ENCODE data around the gene PTGER2. TPM values are rescaled to one million over a fixed set of nuclear protein-coding genes. Genes with fewer than 3 reads are reported as not detected.

Gene PTGER2
- total and polyA plus RNA-seq, 2 of the 8 experiments (the other 6 are each of a cell fraction or from before 2014, with no cell fraction given), result 1.2 TPM

- Histone ChIP-seq H2BK12ac (ENCODE audit: low read depth, low read length) (no peak overlapping the region), H3K23ac (ENCODE audit: insufficient read length) (no peak overlapping the region), H3K23me2 (ENCODE audit: low read depth, low read length) (peaks cover 17% of the 10 kb centered on the region; the same call in 1 of the 2 replicates), H3K14ac (ENCODE audit: insufficient read length) (no peak overlapping the region), H3K56ac (replicated peaks; ENCODE audit: insufficient read length, low read depth, low read length) (no peak overlapping the region), H3K4me2 (ENCODE audit: insufficient read depth in 1 of 2, low read depth in 2 of 2, low read length in 2 of 2) (no peak overlapping the region), H2BK5ac (ENCODE audit: low read depth, low read length) (no peak overlapping the region), H3K4ac (replicated peaks; ENCODE audit: insufficient read length, low read depth, low read length) (no peak overlapping the region), H3K27ac (ENCODE audit: low read depth, low read length) (no peak overlapping the region), H4K8ac (ENCODE audit: extremely low read depth, insufficient read depth, low read length) (no peak overlapping the region), H2AFZ (ENCODE audit: low read length) (no peak overlapping the region), H3K4me3 (ENCODE audit: extremely low read depth in 1 of 4, insufficient read depth in 2 of 4, low read depth in 3 of 4, low read length in 4 of 4) (no peak overlapping the region), H2BK20ac (ENCODE audit: low read length) (no peak overlapping the region), H3K9me3 (ENCODE audit: insufficient read depth in 2 of 2, low read depth in 1 of 2, low read length in 1 of 2) (no peaks in the 10 kb centered on the region), H2AK5ac (ENCODE audit: low read depth, low read length) (no peak overlapping the region), H4K5ac (ENCODE audit: insufficient read length, low read depth, low read length) (no peak overlapping the region), H4K20me1 (replicated peaks in 1 of 2; ENCODE audit: control insufficient read depth in 1 of 2, insufficient read depth in 2 of 2, low read length in 2 of 2) (no peaks in the 10 kb centered on the region), H2BK120ac (replicated peaks; ENCODE audit: low read depth, low read length) (no peak overlapping the region), H2BK15ac (ENCODE audit: low read length) (no peak overlapping the region), H3K79me1 (ENCODE audit: low read depth, low read length) (no peaks in the 10 kb centered on the region), H3K9ac (replicated peaks in 1 of 4; ENCODE audit: extremely low read depth in 1 of 4, low read depth in 3 of 4, low read length in 3 of 4) (no peak overlapping the region), H3K4me1 (replicated peaks in 1 of 4; ENCODE audit: control insufficient read depth in 3 of 4, insufficient read depth in 4 of 4, low read length in 3 of 4) (peaks cover 0 to 14% (median 6%) of the 10 kb centered on the region in 4 experiments; a peak in 6 of 7 replicates), H3K79me2 (ENCODE audit: control insufficient read depth in 1 of 2, insufficient read depth in 2 of 2, low read length in 2 of 2) (no peaks in the 10 kb centered on the region), H3K18ac (ENCODE audit: extremely low read depth, low read length) (no peak overlapping the region), H3K27me3 (replicated peaks in 1 of 4; ENCODE audit: control insufficient read depth in 3 of 4, extremely low read depth in 1 of 4, insufficient read depth in 3 of 4, low read length in 3 of 4) (peaks cover 25 to 49% (median 43%) of the 10 kb centered on the region in 4 experiments), H3K36me3 (ENCODE audit: control insufficient read depth in 2 of 4, insufficient read depth in 4 of 4, low read length in 3 of 4) (no peaks in the 10 kb centered on the region), H4K91ac (replicated peaks; ENCODE audit: insufficient read length, low read length) (no peak overlapping the region)
- ChIA-PET POLR2A (ENCODE audit: partially characterized antibody) (no interaction called here), CTCF (ENCODE audit: partially characterized antibody) (interaction anchor here (1.0 to 1.7 kb wide), 7 partner anchors 9 to 226 kb away, joined by 3 to 7 read pairs (median 4); partner anchors contain the start of gene NID2)
- WGBS, 2 experiments (ENCODE audit: extremely low coverage in 1 of 2, insufficient coverage in 1 of 2, insufficient read length in 1 of 2, insufficient replicate concordance in 2 of 2, low coverage in 1 of 2, low lambda C conversion rate in 2 of 2, missing lambda C conversion rate in 1 of 2), result 94% methylated on average over 8 of the region's 8 CpGs; no CpG with 5 or more reads in 1 of the 2 experiments
- DNase-seq (ENCODE audit: low read depth in 1 of 2, low spot score in 2 of 2) (no peak), FAIRE-seq (no peak)
- no peak for TF ChIP-seq KDM1A (IDR thresholded peaks at IDR 0.05; ENCODE audit: borderline replicate concordance, low read length)
- TF ChIP-seq GABPA (IDR thresholded peaks at IDR 0.05; ENCODE audit: borderline replicate concordance, insufficient read depth, low read length), result no peak
- no peak for TF ChIP-seq GTF2F1 (IDR thresholded peaks at IDR 0.05; ENCODE audit: borderline replicate concordance, low read depth, low read length)
- TF ChIP-seq YY1 (IDR thresholded peaks at IDR 0.05; ENCODE audit: low read depth, low read length), result no peak
Measured at GRCh38 chr14:52269982-52270381, 44.1 kb upstream of the PTGER2 start.
